WTC11 (cell line): ENCODE data around the gene MTOR. TPM values are rescaled to one million over a fixed set of nuclear protein-coding genes. Genes with fewer than 3 reads are reported as not detected.

Experiments
- ATAC-seq: fragments of 200-7000 bp; cut with Tn5 transposase; 2 replicates; pipeline ENCODE4 v1.10.0; 2021; ENCODE audit warnings: mild to moderate bottlenecking, moderate library complexity
- CTCF ChIA-PET: fragments of 300-600 bp; sonication (Branson Sonifier 250); formaldehyde crosslinking; loops from one replicate; lab custom pipeline; 2021; ENCODE audit warnings: antibody characterized with exemption; lab: Charles Lee
- POLR2A ChIA-PET: fragments of 350-600 bp; sonication (Branson Sonifier 250); formaldehyde crosslinking; loops from one replicate; lab custom pipeline; 2021; ENCODE audit warnings: antibody characterized with exemption; lab: Charles Lee
- DNase-seq: peaks from one replicate; pipeline ENCODE4 v3.0.0; 2021; ENCODE audit warnings: low spot score
- H3K27ac Mint-ChIP-seq: 2 replicates; pipeline ENCODE4 v1.8.0; 2021; ENCODE audit warnings: mixed read lengths
- H3K27me3 Mint-ChIP-seq: 2 replicates; pipeline ENCODE4 v1.8.0; 2021; ENCODE audit warnings: low read depth, mild to moderate bottlenecking, moderate library complexity, mixed read lengths
- H3K36me3 Mint-ChIP-seq: 2 replicates; pipeline ENCODE4 v1.8.0; 2021; ENCODE audit warnings: mixed read lengths
- H3K4me1 Mint-ChIP-seq: 2 replicates; pipeline ENCODE4 v1.8.0; 2022; ENCODE audit warnings: mixed read lengths
- H3K4me3 Mint-ChIP-seq: 2 replicates; pipeline ENCODE4 v1.8.0; 2021; ENCODE audit warnings: mild to moderate bottlenecking, moderate library complexity, mixed read lengths
- H3K9me3 Mint-ChIP-seq: 2 replicates; pipeline ENCODE4 v1.8.0; 2021; ENCODE audit warnings: mixed read lengths
- ELF4 ChIP-seq: sonication (generic); formaldehyde crosslinking; IDR thresholded peaks from 2 replicates; pipeline ENCODE4 v1.8.1; 2022; ENCODE audit warnings: low read depth, mild to moderate bottlenecking, moderate library complexity, missing genetic modification reagents
- EMX1 ChIP-seq: fragments of 250-450 bp; sonication (Bioruptor Pico); IDR thresholded peaks from 2 replicates; pipeline ENCODE4 v1.8.0; 2021; ENCODE audit warnings: mild to moderate bottlenecking
- FOXK1 ChIP-seq: sonication (generic); formaldehyde crosslinking; IDR thresholded peaks from 2 replicates; pipeline ENCODE4 v1.8.0; 2022; ENCODE audit warnings: mild to moderate bottlenecking, moderate library complexity, missing genetic modification reagents
- GABPB1 ChIP-seq: sonication (generic); formaldehyde crosslinking; IDR thresholded peaks from 2 replicates; pipeline ENCODE4 v1.8.1; 2023; ENCODE audit warnings: mild to moderate bottlenecking, missing genetic modification reagents
- GRHL2 ChIP-seq: fragments of 250-450 bp; sonication (Bioruptor Pico); IDR thresholded peaks from 2 replicates; pipeline ENCODE4 v1.8.0; 2022; ENCODE audit warnings: mild to moderate bottlenecking, moderate library complexity; ENCODE audit not compliant: insufficient replicate concordance, severe bottlenecking
- HMGA2 ChIP-seq: fragments of 250-450 bp; sonication (Bioruptor Pico); IDR thresholded peaks from 2 replicates; pipeline ENCODE4 v1.4.0; 2021; ENCODE audit warnings: mild to moderate bottlenecking, moderate library complexity
- RORB ChIP-seq: fragments of 250-450 bp; sonication (Bioruptor Pico); IDR thresholded peaks from 2 replicates; pipeline ENCODE4 v1.9.0; 2021; ENCODE audit warnings: mild to moderate bottlenecking
- SMAD4 ChIP-seq: sonication (generic); formaldehyde crosslinking; IDR thresholded peaks from 2 replicates; pipeline ENCODE4 v1.8.0; 2022; ENCODE audit warnings: mild to moderate bottlenecking, missing genetic modification reagents
- SOX15 ChIP-seq: fragments of 250-450 bp; sonication (Bioruptor Pico); IDR thresholded peaks from 2 replicates; pipeline ENCODE4 v1.9.0; 2021; ENCODE audit warnings: mild to moderate bottlenecking
- TP53 ChIP-seq: sonication (generic); formaldehyde crosslinking; IDR thresholded peaks from 2 replicates; pipeline ENCODE4 v1.8.1; 2023; ENCODE audit warnings: mild to moderate bottlenecking, missing genetic modification reagents
- ZNF121 ChIP-seq: sonication (generic); formaldehyde crosslinking; IDR thresholded peaks from 2 replicates; pipeline ENCODE4 v1.8.0; 2023; ENCODE audit warnings: missing genetic modification reagents
- ZNF138 ChIP-seq: sonication (generic); formaldehyde crosslinking; conservative IDR thresholded peaks from 2 replicates; pipeline ENCODE4 v1.8.1; 2022; ENCODE audit warnings: mild to moderate bottlenecking, moderate library complexity, missing genetic modification reagents
- ZNF396 ChIP-seq: fragments of 250-450 bp; sonication (Bioruptor Pico); IDR thresholded peaks from 2 replicates; pipeline ENCODE4 v1.8.0; 2021; ENCODE audit warnings: mild to moderate bottlenecking, moderate library complexity, borderline replicate concordance
- ZNF423 ChIP-seq: fragments of 250-450 bp; sonication (Bioruptor Pico); IDR thresholded peaks from 2 replicates; pipeline ENCODE4 v2.1.2; 2022; ENCODE audit warnings: mild to moderate bottlenecking, moderate library complexity
- total RNA-seq: library from RNA; stranded (reverse); gene quantifications from 3 replicates; pipeline ENCODE4 v1.2.3, GENCODE V29; 2021
- TF ChIP-seq, protein P1 (sequence below): sonication (generic); formaldehyde crosslinking; IDR thresholded peaks from 2 replicates; pipeline ENCODE4 v1.8.1; 2022; ENCODE audit warnings: low read depth, mild to moderate bottlenecking, moderate library complexity, missing genetic modification reagents, borderline replicate concordance
- TF ChIP-seq, protein P2 (sequence below): sonication (generic); formaldehyde crosslinking; IDR thresholded peaks from 2 replicates; pipeline ENCODE4 v1.8.0; 2022; ENCODE audit warnings: mild to moderate bottlenecking, missing genetic modification reagents
- TF ChIP-seq, protein P3 (sequence below): sonication (generic); formaldehyde crosslinking; IDR thresholded peaks from 2 replicates; pipeline ENCODE4 v1.8.1; 2022; ENCODE audit warnings: mild to moderate bottlenecking, missing genetic modification reagents, moderate library complexity, borderline replicate concordance
- TF ChIP-seq, protein P4 (sequence below): fragments of 250-450 bp; sonication (Bioruptor Pico); conservative IDR thresholded peaks from 2 replicates; pipeline ENCODE4 v1.9.0; 2021; ENCODE audit warnings: mild to moderate bottlenecking
- TF ChIP-seq, protein P5 (sequence below): sonication (generic); formaldehyde crosslinking; IDR thresholded peaks from 2 replicates; pipeline ENCODE4 v1.8.1; 2023; ENCODE audit warnings: mild to moderate bottlenecking, moderate library complexity, missing genetic modification reagents
- TF ChIP-seq, protein P6 (sequence below): sonication (generic); formaldehyde crosslinking; IDR thresholded peaks from 2 replicates; pipeline ENCODE4 v1.8.1; 2022; ENCODE audit warnings: mild to moderate bottlenecking, moderate library complexity, missing genetic modification reagents
- TF ChIP-seq, protein P7 (sequence below): sonication (generic); formaldehyde crosslinking; IDR thresholded peaks from 2 replicates; pipeline ENCODE4 v1.8.0; 2022; ENCODE audit warnings: mild to moderate bottlenecking, missing genetic modification reagents
- TF ChIP-seq, protein P8 (sequence below): sonication (generic); formaldehyde crosslinking; conservative IDR thresholded peaks from 2 replicates; pipeline ENCODE4 v1.8.1; 2022; ENCODE audit warnings: mild to moderate bottlenecking, missing genetic modification reagents
- TF ChIP-seq, protein P9 (sequence below): sonication (generic); formaldehyde crosslinking; IDR thresholded peaks from 2 replicates; pipeline ENCODE4 v1.8.1; 2023; ENCODE audit warnings: mild to moderate bottlenecking, missing genetic modification reagents, moderate library complexity
- TF ChIP-seq, protein P10 (sequence below): fragments of 250-450 bp; sonication (Bioruptor Pico); IDR thresholded peaks from 2 replicates; pipeline ENCODE4 v1.9.0; 2021; ENCODE audit warnings: mild to moderate bottlenecking

The MTOR gene
- total RNA-seq, 1 experiment from 2014 or later: 65.0 TPM

DNA sequence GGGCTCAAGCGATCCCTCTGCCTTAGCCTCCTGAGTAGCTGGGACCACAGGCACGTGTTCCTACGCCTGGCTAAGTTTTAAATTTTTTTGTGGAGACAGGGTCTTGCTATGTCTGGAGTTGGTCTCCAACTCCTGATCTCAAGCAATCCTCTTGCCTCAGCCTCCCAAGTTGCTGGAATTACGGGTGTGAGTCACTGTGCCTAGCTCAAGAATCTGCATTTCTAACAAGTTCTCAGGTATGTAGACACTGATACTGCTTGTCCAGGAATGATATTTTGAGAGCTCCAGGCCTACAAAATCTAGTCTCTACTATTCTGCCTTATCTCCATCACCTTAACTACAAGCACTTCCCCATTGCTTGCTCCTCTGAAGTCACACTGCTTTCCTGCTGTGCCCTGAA is 50.9 kb downstream of the MTOR start:
- DNase-seq (no peak), ATAC-seq (no peak)
- Mint-ChIP-seq H3K9me3 (no peaks in the 10 kb centered on the region), H3K4me1 (no peaks in the 10 kb centered on the region), H3K27me3 (no peaks in the 10 kb centered on the region), H3K36me3 (peaks cover 75% of the 10 kb centered on the region), H3K4me3 (no peak overlapping the region), H3K27ac (no peak overlapping the region)
- TF ChIP-seq SMAD4 (CRISPR knock-in tag): no peak
- TF ChIP-seq TP53 (CRISPR knock-in tag): no peak
- TF ChIP-seq, protein P1, sequence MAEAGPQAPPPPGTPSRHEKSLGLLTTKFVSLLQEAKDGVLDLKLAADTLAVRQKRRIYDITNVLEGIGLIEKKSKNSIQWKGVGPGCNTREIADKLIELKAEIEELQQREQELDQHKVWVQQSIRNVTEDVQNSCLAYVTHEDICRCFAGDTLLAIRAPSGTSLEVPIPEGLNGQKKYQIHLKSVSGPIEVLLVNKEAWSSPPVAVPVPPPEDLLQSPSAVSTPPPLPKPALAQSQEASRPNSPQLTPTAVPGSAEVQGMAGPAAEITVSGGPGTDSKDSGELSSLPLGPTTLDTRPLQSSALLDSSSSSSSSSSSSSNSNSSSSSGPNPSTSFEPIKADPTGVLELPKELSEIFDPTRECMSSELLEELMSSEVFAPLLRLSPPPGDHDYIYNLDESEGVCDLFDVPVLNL: no peak
- no peak for TF ChIP-seq ELF4
- TF ChIP-seq HMGA2 (CRISPR knock-in tag): no peak
- TF ChIP-seq EMX1 (CRISPR knock-in tag): no peak
- TF ChIP-seq ZNF121: no peak
- ChIA-PET CTCF (no interaction called here), POLR2A (no interaction called here)

DNA sequence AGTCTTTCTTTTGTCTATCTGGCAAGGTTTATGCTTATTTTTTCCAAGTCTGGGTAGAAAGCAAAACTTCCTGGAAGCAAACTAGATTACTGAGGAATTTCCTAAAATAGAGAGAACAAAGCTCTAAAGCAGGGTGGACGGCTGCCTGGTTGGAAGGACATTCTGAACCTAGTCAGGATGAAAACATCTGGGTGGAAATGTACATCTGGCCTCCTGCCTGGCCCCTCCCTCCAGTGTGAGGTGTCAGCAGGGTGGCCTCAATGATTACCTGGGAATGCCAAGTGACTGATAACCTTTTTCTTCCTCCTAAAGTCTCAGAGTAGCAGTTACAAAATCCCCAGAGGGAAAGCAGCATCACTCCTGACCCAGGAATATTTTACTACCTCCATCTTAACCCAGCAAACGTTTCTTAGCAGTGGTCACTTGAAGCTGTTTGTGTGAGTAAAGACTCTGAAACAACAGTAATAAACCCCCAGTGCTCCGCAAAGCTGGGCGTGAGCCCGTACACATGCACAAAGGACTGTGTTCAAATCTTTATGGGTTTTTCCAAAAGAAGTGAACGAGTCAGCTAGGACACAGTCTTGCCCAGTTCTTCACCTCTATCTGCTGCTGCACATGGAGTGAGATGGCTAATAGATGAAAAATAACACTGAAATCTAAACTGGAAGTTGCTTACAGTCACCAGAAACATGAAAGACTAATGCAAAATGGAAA is 54.3 kb downstream of the MTOR start:
- CTCF ChIA-PET: interaction anchor here (0.6 kb wide), 1 partner anchor 103 kb away, joined by 3 read pairs; no protein-coding TSS in a partner anchor
- ATAC-seq: no peak
- no peak for TF ChIP-seq GABPB1 (CRISPR knock-in tag)
- TF ChIP-seq, protein P2, sequence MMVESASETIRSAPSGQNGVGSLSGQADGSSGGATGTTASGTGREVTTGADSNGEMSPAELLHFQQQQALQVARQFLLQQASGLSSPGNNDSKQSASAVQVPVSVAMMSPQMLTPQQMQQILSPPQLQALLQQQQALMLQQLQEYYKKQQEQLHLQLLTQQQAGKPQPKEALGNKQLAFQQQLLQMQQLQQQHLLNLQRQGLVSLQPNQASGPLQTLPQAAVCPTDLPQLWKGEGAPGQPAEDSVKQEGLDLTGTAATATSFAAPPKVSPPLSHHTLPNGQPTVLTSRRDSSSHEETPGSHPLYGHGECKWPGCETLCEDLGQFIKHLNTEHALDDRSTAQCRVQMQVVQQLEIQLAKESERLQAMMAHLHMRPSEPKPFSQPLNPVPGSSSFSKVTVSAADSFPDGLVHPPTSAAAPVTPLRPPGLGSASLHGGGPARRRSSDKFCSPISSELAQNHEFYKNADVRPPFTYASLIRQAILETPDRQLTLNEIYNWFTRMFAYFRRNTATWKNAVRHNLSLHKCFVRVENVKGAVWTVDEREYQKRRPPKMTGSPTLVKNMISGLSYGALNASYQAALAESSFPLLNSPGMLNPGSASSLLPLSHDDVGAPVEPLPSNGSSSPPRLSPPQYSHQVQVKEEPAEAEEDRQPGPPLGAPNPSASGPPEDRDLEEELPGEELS (CRISPR knock-in tag): no peak
- TF ChIP-seq, protein P3, sequence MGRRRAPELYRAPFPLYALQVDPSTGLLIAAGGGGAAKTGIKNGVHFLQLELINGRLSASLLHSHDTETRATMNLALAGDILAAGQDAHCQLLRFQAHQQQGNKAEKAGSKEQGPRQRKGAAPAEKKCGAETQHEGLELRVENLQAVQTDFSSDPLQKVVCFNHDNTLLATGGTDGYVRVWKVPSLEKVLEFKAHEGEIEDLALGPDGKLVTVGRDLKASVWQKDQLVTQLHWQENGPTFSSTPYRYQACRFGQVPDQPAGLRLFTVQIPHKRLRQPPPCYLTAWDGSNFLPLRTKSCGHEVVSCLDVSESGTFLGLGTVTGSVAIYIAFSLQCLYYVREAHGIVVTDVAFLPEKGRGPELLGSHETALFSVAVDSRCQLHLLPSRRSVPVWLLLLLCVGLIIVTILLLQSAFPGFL: no peak
- TF ChIP-seq RORB (CRISPR knock-in tag): no peak
- TF ChIP-seq, protein P4, sequence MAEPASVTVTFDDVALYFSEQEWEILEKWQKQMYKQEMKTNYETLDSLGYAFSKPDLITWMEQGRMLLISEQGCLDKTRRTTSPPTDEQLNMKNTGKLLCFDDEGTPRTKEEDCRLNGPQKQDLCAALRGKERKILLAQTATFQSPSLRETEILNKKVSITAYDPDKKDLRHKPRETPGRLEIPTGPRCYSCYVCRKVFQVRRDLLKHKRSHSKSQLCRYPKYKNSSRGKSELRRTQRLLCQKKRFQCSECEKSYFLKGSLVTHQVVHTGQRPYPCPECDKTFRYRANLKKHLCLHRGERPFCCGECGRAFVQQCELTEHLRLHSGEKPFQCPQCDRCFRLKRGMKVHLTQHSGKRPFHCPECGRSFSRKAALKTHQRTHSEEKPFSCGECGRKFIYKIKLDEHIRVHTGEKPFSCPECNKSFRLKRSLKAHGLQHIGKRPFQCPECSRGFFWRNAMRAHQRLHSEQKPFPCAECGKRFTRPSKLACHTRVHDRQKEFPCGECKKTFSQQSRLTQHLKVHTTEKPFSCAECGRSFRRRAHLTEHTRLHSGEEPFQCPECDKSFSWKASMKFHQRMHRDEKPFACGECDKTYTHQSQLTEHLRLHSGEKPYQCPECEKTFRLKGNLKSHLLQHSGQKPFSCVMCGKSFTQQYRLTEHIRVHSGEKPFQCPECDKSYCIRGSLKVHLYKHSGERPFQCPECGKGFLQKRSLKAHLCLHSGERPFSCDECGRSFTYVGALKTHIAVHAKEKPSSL (CRISPR knock-in tag): no peak
- TF ChIP-seq ZNF396: no peak
- no peak for TF ChIP-seq GRHL2 (CRISPR knock-in tag)
- TF ChIP-seq, protein P5, sequence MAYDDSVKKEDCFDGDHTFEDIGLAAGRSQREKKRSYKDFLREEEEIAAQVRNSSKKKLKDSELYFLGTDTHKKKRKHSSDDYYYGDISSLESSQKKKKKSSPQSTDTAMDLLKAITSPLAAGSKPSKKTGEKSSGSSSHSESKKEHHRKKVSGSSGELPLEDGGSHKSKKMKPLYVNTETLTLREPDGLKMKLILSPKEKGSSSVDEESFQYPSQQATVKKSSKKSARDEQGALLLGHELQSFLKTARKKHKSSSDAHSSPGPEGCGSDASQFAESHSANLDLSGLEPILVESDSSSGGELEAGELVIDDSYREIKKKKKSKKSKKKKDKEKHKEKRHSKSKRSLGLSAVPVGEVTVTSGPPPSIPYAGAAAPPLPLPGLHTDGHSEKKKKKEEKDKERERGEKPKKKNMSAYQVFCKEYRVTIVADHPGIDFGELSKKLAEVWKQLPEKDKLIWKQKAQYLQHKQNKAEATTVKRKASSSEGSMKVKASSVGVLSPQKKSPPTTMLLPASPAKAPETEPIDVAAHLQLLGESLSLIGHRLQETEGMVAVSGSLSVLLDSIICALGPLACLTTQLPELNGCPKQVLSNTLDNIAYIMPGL (CRISPR knock-in tag): no peak
- TF ChIP-seq, protein P6, sequence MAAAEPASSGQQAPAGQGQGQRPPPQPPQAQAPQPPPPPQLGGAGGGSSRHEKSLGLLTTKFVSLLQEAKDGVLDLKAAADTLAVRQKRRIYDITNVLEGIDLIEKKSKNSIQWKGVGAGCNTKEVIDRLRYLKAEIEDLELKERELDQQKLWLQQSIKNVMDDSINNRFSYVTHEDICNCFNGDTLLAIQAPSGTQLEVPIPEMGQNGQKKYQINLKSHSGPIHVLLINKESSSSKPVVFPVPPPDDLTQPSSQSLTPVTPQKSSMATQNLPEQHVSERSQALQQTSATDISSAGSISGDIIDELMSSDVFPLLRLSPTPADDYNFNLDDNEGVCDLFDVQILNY (CRISPR knock-in tag): no peak
- TF ChIP-seq, protein P7, sequence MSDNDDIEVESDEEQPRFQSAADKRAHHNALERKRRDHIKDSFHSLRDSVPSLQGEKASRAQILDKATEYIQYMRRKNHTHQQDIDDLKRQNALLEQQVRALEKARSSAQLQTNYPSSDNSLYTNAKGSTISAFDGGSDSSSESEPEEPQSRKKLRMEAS (CRISPR knock-in tag): no peak
- TF ChIP-seq, protein P8, sequence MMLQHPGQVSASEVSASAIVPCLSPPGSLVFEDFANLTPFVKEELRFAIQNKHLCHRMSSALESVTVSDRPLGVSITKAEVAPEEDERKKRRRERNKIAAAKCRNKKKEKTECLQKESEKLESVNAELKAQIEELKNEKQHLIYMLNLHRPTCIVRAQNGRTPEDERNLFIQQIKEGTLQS (CRISPR knock-in tag): no peak
- TF ChIP-seq ZNF138: no peak
- no peak for TF ChIP-seq SOX15 (CRISPR knock-in tag)
- TF ChIP-seq FOXK1 (CRISPR knock-in tag): no peak
- no peak for TF ChIP-seq ZNF423 (CRISPR knock-in tag)
- TF ChIP-seq, protein P9, sequence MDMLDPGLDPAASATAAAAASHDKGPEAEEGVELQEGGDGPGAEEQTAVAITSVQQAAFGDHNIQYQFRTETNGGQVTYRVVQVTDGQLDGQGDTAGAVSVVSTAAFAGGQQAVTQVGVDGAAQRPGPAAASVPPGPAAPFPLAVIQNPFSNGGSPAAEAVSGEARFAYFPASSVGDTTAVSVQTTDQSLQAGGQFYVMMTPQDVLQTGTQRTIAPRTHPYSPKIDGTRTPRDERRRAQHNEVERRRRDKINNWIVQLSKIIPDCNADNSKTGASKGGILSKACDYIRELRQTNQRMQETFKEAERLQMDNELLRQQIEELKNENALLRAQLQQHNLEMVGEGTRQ (CRISPR knock-in tag): no peak
- TF ChIP-seq, protein P10, sequence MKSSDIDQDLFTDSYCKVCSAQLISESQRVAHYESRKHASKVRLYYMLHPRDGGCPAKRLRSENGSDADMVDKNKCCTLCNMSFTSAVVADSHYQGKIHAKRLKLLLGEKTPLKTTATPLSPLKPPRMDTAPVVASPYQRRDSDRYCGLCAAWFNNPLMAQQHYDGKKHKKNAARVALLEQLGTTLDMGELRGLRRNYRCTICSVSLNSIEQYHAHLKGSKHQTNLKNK (CRISPR knock-in tag): no peak

More for the DNA sequence above, 54.3 kb downstream of the MTOR start:
- no peaks in the 10 kb centered on the region for H3K4me1 Mint-ChIP-seq
- H3K27ac Mint-ChIP-seq: no peak overlapping the region
- no peak for DNase-seq
- H3K4me3 Mint-ChIP-seq: no peak overlapping the region
- H3K36me3 Mint-ChIP-seq: peaks cover 63% of the 10 kb centered on the region
- H3K27me3 Mint-ChIP-seq: no peaks in the 10 kb centered on the region
- POLR2A ChIA-PET: no interaction called here
- no peaks in the 10 kb centered on the region for H3K9me3 Mint-ChIP-seq
